K562 (cell line): ENCODE data around the gene RNF215. TPM values are rescaled to one million over a fixed set of nuclear protein-coding genes. Genes with fewer than 3 reads are reported as not detected.

ENCODE experiments used
- ARNT ChIP-seq, 2 experiments: fragments of 450-650 bp; IDR thresholded peaks; 2 replicates each; pipeline ENCODE4 v1.6.1; 2016; ENCODE audit warnings: mild to moderate bottlenecking in 1 of 2
- ATF2 ChIP-seq: sonication (generic); formaldehyde crosslinking; IDR thresholded peaks from 2 replicates; pipeline ENCODE4 v1.8.1; 2022; ENCODE audit warnings: missing genetic modification reagents
- MCM5 ChIP-seq: fragments of 450-650 bp; IDR thresholded peaks from 2 replicates; pipeline ENCODE4 v1.6.1; 2016; ENCODE audit warnings: low read depth
- NFIC ChIP-seq: fragments of 450-650 bp; IDR thresholded peaks from 2 replicates; pipeline ENCODE4 v1.6.1; 2017; ENCODE audit warnings: mild to moderate bottlenecking, inconsistent platforms
- ZBTB26 ChIP-seq: fragments of 450-650 bp; formaldehyde crosslinking; IDR thresholded peaks from 2 replicates; pipeline ENCODE4 v1.4.0; 2022; ENCODE audit warnings: missing genetic modification characterization
- polyA plus RNA-seq, 8 experiments: library from polyadenylated mRNA; depleted of rRNA in 4 of 8; stranded (reverse) in 5 of 8; unstranded in 3 of 8; fragments of >200 nt; fragmentation: Nextera tagmentation in 2 of 8; fragmentation: Illumina TruSeq in 1 of 8; extraction: Ambion mirVana in 2 of 8; extraction: Trizol in 1 of 8; gene quantifications; 2 replicates each; pipeline versions ENCODE4 v1.2.1 to v1.2.3, GENCODE V29; 2011 to 2014; ENCODE audit warnings: inconsistent platforms in 1 of 8, missing spikeins in 1 of 8
- total RNA-seq, 7 experiments: library from RNA; depleted of rRNA in 6 of 7; stranded (reverse); fragments of >200 nt in 6 of 7; fragmentation: Illumina TruSeq in 2 of 7; extraction: Trizol in 2 of 7; gene quantifications; 2 replicates each; pipeline versions ENCODE4 v1.2.1 to v1.2.3, GENCODE V29; 2011 to 2021; ENCODE audit warnings: low replicate concordance in 1 of 7
- TF ChIP-seq, protein P1 (sequence below): fragments of 450-650 bp; IDR thresholded peaks from 2 replicates; pipeline ENCODE4 v1.6.1; 2016; ENCODE audit warnings: mild to moderate bottlenecking, moderate library complexity
- TF ChIP-seq, protein P2 (sequence below): fragments of 450-650 bp; IDR thresholded peaks from 2 replicates; pipeline ENCODE4 v1.6.1; 2017; ENCODE audit warnings: antibody characterized with exemption, mild to moderate bottlenecking

The RNF215 gene
- total and polyA plus RNA-seq, 9 of the 15 experiments (the other 6 are each of a cell fraction or from before 2014, with no cell fraction given): 0.08 to 9.8 (median 2.7) TPM

- TF ChIP-seq, protein P1, sequence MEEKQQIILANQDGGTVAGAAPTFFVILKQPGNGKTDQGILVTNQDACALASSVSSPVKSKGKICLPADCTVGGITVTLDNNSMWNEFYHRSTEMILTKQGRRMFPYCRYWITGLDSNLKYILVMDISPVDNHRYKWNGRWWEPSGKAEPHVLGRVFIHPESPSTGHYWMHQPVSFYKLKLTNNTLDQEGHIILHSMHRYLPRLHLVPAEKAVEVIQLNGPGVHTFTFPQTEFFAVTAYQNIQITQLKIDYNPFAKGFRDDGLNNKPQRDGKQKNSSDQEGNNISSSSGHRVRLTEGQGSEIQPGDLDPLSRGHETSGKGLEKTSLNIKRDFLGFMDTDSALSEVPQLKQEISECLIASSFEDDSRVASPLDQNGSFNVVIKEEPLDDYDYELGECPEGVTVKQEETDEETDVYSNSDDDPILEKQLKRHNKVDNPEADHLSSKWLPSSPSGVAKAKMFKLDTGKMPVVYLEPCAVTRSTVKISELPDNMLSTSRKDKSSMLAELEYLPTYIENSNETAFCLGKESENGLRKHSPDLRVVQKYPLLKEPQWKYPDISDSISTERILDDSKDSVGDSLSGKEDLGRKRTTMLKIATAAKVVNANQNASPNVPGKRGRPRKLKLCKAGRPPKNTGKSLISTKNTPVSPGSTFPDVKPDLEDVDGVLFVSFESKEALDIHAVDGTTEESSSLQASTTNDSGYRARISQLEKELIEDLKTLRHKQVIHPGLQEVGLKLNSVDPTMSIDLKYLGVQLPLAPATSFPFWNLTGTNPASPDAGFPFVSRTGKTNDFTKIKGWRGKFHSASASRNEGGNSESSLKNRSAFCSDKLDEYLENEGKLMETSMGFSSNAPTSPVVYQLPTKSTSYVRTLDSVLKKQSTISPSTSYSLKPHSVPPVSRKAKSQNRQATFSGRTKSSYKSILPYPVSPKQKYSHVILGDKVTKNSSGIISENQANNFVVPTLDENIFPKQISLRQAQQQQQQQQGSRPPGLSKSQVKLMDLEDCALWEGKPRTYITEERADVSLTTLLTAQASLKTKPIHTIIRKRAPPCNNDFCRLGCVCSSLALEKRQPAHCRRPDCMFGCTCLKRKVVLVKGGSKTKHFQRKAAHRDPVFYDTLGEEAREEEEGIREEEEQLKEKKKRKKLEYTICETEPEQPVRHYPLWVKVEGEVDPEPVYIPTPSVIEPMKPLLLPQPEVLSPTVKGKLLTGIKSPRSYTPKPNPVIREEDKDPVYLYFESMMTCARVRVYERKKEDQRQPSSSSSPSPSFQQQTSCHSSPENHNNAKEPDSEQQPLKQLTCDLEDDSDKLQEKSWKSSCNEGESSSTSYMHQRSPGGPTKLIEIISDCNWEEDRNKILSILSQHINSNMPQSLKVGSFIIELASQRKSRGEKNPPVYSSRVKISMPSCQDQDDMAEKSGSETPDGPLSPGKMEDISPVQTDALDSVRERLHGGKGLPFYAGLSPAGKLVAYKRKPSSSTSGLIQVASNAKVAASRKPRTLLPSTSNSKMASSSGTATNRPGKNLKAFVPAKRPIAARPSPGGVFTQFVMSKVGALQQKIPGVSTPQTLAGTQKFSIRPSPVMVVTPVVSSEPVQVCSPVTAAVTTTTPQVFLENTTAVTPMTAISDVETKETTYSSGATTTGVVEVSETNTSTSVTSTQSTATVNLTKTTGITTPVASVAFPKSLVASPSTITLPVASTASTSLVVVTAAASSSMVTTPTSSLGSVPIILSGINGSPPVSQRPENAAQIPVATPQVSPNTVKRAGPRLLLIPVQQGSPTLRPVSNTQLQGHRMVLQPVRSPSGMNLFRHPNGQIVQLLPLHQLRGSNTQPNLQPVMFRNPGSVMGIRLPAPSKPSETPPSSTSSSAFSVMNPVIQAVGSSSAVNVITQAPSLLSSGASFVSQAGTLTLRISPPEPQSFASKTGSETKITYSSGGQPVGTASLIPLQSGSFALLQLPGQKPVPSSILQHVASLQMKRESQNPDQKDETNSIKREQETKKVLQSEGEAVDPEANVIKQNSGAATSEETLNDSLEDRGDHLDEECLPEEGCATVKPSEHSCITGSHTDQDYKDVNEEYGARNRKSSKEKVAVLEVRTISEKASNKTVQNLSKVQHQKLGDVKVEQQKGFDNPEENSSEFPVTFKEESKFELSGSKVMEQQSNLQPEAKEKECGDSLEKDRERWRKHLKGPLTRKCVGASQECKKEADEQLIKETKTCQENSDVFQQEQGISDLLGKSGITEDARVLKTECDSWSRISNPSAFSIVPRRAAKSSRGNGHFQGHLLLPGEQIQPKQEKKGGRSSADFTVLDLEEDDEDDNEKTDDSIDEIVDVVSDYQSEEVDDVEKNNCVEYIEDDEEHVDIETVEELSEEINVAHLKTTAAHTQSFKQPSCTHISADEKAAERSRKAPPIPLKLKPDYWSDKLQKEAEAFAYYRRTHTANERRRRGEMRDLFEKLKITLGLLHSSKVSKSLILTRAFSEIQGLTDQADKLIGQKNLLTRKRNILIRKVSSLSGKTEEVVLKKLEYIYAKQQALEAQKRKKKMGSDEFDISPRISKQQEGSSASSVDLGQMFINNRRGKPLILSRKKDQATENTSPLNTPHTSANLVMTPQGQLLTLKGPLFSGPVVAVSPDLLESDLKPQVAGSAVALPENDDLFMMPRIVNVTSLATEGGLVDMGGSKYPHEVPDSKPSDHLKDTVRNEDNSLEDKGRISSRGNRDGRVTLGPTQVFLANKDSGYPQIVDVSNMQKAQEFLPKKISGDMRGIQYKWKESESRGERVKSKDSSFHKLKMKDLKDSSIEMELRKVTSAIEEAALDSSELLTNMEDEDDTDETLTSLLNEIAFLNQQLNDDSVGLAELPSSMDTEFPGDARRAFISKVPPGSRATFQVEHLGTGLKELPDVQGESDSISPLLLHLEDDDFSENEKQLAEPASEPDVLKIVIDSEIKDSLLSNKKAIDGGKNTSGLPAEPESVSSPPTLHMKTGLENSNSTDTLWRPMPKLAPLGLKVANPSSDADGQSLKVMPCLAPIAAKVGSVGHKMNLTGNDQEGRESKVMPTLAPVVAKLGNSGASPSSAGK: no peak
- TF ChIP-seq ZBTB26 (CRISPR knock-in tag) (no peak), ARNT (IDR thresholded peaks at IDR 0.05) (no peak), MCM5 (no peak), ATF2 (CRISPR knock-in tag) (no peak), NFIC (no peak)
- TF ChIP-seq, protein P2, sequence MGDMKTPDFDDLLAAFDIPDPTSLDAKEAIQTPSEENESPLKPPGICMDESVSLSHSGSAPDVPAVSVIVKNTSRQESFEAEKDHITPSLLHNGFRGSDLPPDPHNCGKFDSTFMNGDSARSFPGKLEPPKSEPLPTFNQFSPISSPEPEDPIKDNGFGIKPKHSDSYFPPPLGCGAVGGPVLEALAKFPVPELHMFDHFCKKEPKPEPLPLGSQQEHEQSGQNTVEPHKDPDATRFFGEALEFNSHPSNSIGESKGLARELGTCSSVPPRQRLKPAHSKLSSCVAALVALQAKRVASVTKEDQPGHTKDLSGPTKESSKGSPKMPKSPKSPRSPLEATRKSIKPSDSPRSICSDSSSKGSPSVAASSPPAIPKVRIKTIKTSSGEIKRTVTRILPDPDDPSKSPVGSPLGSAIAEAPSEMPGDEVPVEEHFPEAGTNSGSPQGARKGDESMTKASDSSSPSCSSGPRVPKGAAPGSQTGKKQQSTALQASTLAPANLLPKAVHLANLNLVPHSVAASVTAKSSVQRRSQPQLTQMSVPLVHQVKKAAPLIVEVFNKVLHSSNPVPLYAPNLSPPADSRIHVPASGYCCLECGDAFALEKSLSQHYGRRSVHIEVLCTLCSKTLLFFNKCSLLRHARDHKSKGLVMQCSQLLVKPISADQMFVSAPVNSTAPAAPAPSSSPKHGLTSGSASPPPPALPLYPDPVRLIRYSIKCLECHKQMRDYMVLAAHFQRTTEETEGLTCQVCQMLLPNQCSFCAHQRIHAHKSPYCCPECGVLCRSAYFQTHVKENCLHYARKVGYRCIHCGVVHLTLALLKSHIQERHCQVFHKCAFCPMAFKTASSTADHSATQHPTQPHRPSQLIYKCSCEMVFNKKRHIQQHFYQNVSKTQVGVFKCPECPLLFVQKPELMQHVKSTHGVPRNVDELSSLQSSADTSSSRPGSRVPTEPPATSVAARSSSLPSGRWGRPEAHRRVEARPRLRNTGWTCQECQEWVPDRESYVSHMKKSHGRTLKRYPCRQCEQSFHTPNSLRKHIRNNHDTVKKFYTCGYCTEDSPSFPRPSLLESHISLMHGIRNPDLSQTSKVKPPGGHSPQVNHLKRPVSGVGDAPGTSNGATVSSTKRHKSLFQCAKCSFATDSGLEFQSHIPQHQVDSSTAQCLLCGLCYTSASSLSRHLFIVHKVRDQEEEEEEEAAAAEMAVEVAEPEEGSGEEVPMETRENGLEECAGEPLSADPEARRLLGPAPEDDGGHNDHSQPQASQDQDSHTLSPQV: 0 out of 2 replicates have a peak, but pooled peaks have one; percentile 33
Measured at GRCh38 chr22:30420347-30421125, 33.3 kb upstream of the RNF215 start (continued).
